ENCODE results near the gene C2CD5.
"Not testable (repeated sequence)": the region's sequence is repeated elsewhere in the genome, so short reads cannot be mapped to it uniquely, and the experiment has no call there.

The C2CD5 gene

GRCh38 chr12:22480814-22481213 lies 63.5 kb downstream of the C2CD5 start:
- DNase-seq = not testable (repeated sequence)

GRCh38 chr12:22480016-22480415 lies 64.3 kb downstream of the C2CD5 start:
- no peak for DNase-seq

GRCh38 chr12:22477894-22478287 lies 66.5 kb downstream of the C2CD5 start:
- DNase-seq = no peak

- DNase-seq = no peak
These were observed 67.0 kb downstream of the C2CD5 start for GRCh38 chr12:22477166-22477893.

- no peak for DNase-seq
These were observed 68.2 kb downstream of the C2CD5 start for GRCh38 chr12:22476133-22476532.

- no peak for DNase-seq
These were observed 69.2 kb downstream of the C2CD5 start for GRCh38 chr12:22474970-22475720.

- DNase-seq = no peak
These were observed 71.1 kb downstream of the C2CD5 start for GRCh38 chr12:22473212-22473611.

- no peak for DNase-seq
These were observed 77.2 kb downstream of the C2CD5 start for GRCh38 chr12:22467190-22467589.

- DNase-seq = no peak
These were observed 81.0 kb downstream of the C2CD5 start for GRCh38 chr12:22463306-22463705.

- DNase-seq = no peak
These were observed 82.6 kb downstream of the C2CD5 start for GRCh38 chr12:22461786-22462185.

GRCh38 chr12:22459838-22460490 lies 84.4 kb downstream of the C2CD5 start:
- DNase-seq = no peak

GRCh38 chr12:22458298-22458937 lies 85.9 kb downstream of the C2CD5 start:
- no peak for DNase-seq

- no peak for DNase-seq
These were observed 87.3 kb downstream of the C2CD5 start for GRCh38 chr12:22457085-22457484.

GRCh38 chr12:22453511-22453910 lies 90.8 kb downstream of the C2CD5 start:
- DNase-seq = no peak

GRCh38 chr12:22447223-22447622 lies 97.1 kb downstream of the C2CD5 start:
- no peak for DNase-seq

- not testable (repeated sequence) for DNase-seq
These were observed 100.1 kb downstream of the C2CD5 start for GRCh38 chr12:22444317-22444665.

- DNase-seq = peak; percentile 32
These were observed 100.7 kb downstream of the C2CD5 start for GRCh38 chr12:22443379-22444316.

GRCh38 chr12:22437031-22437806 lies 107.1 kb downstream of the C2CD5 start:
- DNase-seq = no peak

GRCh38 chr12:22435583-22435982 lies 108.8 kb downstream of the C2CD5 start:
- no peak for DNase-seq

- DNase-seq = no peak
These were observed 112.6 kb downstream of the C2CD5 start for GRCh38 chr12:22431693-22432251.

GRCh38 chr12:22416801-22417200 lies 127.5 kb downstream of the C2CD5 start:
- no peak for DNase-seq

Data from right kidney (tissue), 1 donor.